ENCODE results near the gene CTNNA1.
"Not testable (repeated sequence)": the region's sequence is repeated elsewhere in the genome, so short reads cannot be mapped to it uniquely, and the experiment has no call there.

CTNNA1 gene

DNA sequence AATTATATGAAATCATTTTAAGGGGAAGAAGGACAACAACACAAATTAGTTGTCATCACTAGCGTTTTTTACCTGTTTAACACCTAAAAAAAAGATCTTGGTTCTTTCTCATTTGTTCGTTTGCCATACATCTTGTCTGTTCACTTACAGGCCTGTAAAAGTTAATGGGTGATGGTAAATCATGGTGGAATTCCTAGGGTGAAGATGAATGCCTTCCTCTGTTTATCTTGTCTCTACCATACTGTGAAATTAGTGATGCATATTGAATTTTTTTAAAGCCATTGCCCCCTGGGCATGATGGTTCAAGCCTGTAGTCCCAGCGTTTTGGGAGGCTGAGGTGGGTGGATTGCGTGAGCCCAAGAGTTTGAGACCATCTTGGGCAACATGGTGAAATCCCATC lies 75.3 kb downstream of the CTNNA1 start:
- no peaks in the 10 kb centered on the region for H3K27me3 Mint-ChIP-seq (ENCODE audit: low read depth)
- H3K9me3 Mint-ChIP-seq, result no peaks in the 10 kb centered on the region
- H3K36me3 Mint-ChIP-seq (ENCODE audit: low read depth), result peaks cover 66% of the 10 kb centered on the region
- no peak overlapping the region for H3K4me3 Mint-ChIP-seq
- H3K27ac Mint-ChIP-seq, result no peak overlapping the region
- TF ChIP-seq, protein P1, sequence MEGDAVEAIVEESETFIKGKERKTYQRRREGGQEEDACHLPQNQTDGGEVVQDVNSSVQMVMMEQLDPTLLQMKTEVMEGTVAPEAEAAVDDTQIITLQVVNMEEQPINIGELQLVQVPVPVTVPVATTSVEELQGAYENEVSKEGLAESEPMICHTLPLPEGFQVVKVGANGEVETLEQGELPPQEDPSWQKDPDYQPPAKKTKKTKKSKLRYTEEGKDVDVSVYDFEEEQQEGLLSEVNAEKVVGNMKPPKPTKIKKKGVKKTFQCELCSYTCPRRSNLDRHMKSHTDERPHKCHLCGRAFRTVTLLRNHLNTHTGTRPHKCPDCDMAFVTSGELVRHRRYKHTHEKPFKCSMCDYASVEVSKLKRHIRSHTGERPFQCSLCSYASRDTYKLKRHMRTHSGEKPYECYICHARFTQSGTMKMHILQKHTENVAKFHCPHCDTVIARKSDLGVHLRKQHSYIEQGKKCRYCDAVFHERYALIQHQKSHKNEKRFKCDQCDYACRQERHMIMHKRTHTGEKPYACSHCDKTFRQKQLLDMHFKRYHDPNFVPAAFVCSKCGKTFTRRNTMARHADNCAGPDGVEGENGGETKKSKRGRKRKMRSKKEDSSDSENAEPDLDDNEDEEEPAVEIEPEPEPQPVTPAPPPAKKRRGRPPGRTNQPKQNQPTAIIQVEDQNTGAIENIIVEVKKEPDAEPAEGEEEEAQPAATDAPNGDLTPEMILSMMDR (IDR thresholded peaks at IDR 0.05; ENCODE audit: unreplicated experiment in 3 of 3), result no peak
- H3K4me1 Mint-ChIP-seq, result peaks cover 21% of the 10 kb centered on the region

DNA sequence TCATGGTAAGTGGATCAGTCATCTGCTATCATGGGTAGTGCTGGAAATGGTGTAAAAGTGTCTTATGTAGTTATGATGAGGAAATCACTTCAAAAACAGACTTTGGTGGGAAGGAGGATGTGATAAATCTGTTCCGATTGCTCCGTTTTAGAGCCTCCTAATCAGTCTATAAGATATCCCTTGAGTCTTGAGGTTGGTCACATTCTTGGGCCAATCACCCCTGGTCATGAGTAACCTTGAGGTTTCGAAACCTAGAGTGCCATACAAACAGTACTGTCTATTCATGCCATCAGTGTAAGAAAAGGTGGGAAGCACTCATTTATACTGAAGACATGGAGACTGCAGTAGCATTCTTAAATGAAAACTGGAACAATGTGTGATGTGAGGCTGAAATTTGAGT lies 76.1 kb downstream of the CTNNA1 start:
- TF ChIP-seq, protein P1 (IDR thresholded peaks at IDR 0.05; ENCODE audit: unreplicated experiment in 3 of 3), result no peak
- Mint-ChIP-seq H3K4me1 (peaks cover 22% of the 10 kb centered on the region), H3K9me3 (no peaks in the 10 kb centered on the region), H3K27me3 (ENCODE audit: low read depth) (no peaks in the 10 kb centered on the region), H3K4me3 (no peak overlapping the region), H3K27ac (peak overlapping the region in 1 of 3 experiments; percentile 36), H3K36me3 (ENCODE audit: low read depth) (peaks cover 63% of the 10 kb centered on the region)

DNA sequence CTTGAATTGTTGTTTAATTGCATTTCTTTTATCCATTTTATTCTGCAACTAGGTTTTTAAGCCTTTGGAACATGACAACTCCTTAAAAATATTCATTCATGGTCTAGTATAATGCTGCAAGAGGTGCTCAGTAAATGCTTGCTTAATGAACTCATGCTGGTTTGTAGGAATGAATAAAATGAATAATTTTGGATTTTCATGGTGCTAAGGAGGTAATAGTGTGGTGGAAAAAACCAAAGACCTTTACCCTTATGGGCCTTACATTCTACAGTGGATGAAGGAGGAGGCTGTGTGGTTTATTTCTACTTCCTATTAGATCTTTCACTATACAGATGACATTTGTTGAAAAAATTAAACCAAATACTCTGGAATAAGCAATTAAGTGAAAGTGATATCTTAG lies 78.5 kb downstream of the CTNNA1 start:
- peak overlapping the region in 1 of 3 experiments; percentile 3 for H3K27ac Mint-ChIP-seq
- H3K36me3 Mint-ChIP-seq (ENCODE audit: low read depth), result peaks cover 55% of the 10 kb centered on the region
- H3K27me3 Mint-ChIP-seq (ENCODE audit: low read depth), result no peaks in the 10 kb centered on the region
- TF ChIP-seq, protein P1 (IDR thresholded peaks at IDR 0.05; ENCODE audit: unreplicated experiment in 3 of 3), result no peak
- no peak overlapping the region for H3K4me3 Mint-ChIP-seq
- no peaks in the 10 kb centered on the region for H3K9me3 Mint-ChIP-seq
- peaks cover 27% of the 10 kb centered on the region for H3K4me1 Mint-ChIP-seq

DNA sequence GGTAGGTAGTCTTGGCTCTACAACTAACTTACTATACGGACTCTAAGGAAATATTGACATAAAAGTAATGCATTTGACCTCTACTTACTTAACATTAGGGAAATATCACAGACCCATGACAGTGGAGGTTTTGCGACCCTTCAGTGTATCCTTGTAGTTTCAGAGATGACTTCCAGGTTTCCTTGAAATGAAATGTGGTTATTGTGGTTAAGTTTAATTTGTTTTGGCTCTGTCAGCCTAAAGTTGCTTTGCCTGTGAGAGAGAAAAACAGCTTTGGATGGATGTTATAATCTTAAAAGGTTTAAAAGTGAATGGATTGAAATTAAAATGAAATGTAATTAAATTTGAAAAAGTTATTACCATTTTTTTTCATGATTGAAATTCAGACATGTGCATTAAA lies 79.0 kb downstream of the CTNNA1 start:
- Mint-ChIP-seq H3K27ac (no peak overlapping the region), H3K4me3 (no peak overlapping the region), H3K27me3 (ENCODE audit: low read depth) (no peaks in the 10 kb centered on the region)

DNA sequence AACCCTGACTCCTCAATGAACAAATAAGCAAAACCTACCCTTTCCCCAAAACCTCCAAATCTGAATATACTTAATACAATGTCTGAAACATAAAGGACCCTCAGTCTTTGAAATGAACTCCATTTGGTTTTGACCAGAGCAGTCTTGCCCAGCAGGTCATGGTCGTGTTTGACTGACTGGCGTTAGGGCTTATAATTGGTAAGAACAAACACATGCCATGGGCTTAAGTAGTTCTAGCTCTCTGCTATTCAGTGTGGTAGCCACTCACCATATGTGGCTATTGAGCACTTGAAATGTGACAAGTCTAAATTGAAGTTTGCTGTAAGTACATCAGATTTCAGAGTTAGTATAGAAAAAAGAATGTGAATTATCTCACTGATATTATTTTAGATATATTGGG lies 79.9 kb downstream of the CTNNA1 start:
- Mint-ChIP-seq H3K4me1 (peaks cover 28% of the 10 kb centered on the region), H3K4me3 (no peak overlapping the region), H3K27me3 (ENCODE audit: low read depth) (no peaks in the 10 kb centered on the region), H3K27ac (no peak overlapping the region), H3K36me3 (ENCODE audit: low read depth) (peaks cover 42% of the 10 kb centered on the region), H3K9me3 (no peaks in the 10 kb centered on the region)
- TF ChIP-seq, protein P1 (IDR thresholded peaks at IDR 0.05; ENCODE audit: unreplicated experiment in 3 of 3), result no peak

More for the DNA sequence above, 79.0 kb downstream of the CTNNA1 start:
- Mint-ChIP-seq H3K36me3 (ENCODE audit: low read depth) (peaks cover 50% of the 10 kb centered on the region), H3K9me3 (no peaks in the 10 kb centered on the region), H3K4me1 (peaks cover 27% of the 10 kb centered on the region)
- TF ChIP-seq, protein P1 (IDR thresholded peaks at IDR 0.05; ENCODE audit: unreplicated experiment in 3 of 3), result no peak

DNA sequence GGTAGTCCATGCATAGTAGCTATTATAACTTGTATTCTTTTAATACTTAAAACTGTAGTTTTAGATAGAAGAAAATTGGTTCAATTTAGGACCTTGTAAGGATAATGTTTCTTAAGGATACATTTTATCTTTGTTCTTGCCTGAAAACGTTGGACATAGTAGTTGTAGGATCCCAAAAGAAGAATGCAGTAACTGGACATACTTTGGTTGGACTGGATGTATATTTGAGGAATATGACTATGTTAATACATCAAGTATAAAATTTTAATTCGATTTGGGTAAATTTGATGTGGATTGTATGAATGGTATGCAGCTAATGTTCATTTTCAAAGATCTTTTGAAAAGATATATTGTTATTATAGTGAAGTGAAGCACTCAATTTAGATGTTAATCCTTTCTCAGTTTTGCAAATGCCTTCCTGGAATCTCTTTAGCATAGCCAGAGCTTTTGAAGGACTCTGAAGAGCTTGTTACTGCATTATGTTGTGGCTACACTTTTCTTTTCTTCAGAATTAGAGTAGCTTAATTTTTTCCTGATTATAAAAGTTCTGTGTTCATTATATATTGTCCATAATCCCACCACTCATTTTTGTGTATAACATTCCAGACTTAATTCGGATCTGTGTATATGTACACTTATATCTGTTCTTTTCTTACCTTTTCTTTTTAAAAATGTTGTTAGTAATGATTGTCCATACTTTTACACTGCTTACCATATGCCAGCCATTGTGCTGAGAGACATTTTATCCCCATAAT lies 80.7 kb downstream of the CTNNA1 start:
- TF ChIP-seq, protein P1 (IDR thresholded peaks at IDR 0.05; ENCODE audit: unreplicated experiment in 3 of 3), result no peak
- H3K4me3 Mint-ChIP-seq, result no peak overlapping the region
- H3K27ac Mint-ChIP-seq, result no peak overlapping the region
- H3K27me3 Mint-ChIP-seq (ENCODE audit: low read depth), result no peaks in the 10 kb centered on the region
- peaks cover 31% of the 10 kb centered on the region for H3K4me1 Mint-ChIP-seq
- no peaks in the 10 kb centered on the region for H3K9me3 Mint-ChIP-seq
- H3K36me3 Mint-ChIP-seq (ENCODE audit: low read depth), result peaks cover 33% of the 10 kb centered on the region

DNA sequence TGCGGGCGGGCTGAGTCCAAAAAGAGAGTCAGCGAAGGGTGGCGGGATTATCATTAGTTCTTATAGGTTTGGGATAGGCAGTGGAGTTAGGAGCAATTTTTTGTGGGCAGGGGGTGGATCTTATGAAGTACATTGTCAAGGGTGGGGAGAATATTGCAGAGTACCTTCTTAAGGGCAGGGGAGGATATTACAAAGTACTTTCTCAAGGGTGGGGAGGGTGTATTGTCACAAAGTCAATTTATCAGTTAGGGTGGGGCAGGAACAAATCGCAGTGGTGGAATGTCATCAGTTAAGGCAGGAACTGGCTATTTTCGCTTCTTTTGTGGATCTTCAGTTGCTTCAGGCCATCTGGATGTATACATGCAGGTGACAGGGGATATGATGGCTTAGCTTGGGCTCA lies 81.6 kb downstream of the CTNNA1 start:
- H3K27me3 Mint-ChIP-seq (ENCODE audit: low read depth); H3K9me3 Mint-ChIP-seq; H3K4me3 Mint-ChIP-seq; H3K27ac Mint-ChIP-seq: not testable (repeated sequence)
- H3K4me1 Mint-ChIP-seq, result peaks cover 39% of the 10 kb centered on the region
- H3K36me3 Mint-ChIP-seq (ENCODE audit: low read depth), result peaks cover 25% of the 10 kb centered on the region
